Measurements from ENCODE around the gene FAM90A26.
"Not testable (repeated sequence)": the region's sequence is repeated elsewhere in the genome, so short reads cannot be mapped to it uniquely, and the experiment has no call there.

The FAM90A26 gene

GRCh38 chr4:9165990-9166389, 4.2 kb upstream of the FAM90A26 start:
- not testable (repeated sequence) for DNase-seq

- not testable (repeated sequence) for DNase-seq
Observed at GRCh38 chr4:9210357-9210756, 40.1 kb downstream of the FAM90A26 start, which contains the start of gene USP17L10. TSS of gene USP17L10 (plus strand) at chr4:9210657. CDS start at chr4:9210657, 0 bp downstream.

DNA sequence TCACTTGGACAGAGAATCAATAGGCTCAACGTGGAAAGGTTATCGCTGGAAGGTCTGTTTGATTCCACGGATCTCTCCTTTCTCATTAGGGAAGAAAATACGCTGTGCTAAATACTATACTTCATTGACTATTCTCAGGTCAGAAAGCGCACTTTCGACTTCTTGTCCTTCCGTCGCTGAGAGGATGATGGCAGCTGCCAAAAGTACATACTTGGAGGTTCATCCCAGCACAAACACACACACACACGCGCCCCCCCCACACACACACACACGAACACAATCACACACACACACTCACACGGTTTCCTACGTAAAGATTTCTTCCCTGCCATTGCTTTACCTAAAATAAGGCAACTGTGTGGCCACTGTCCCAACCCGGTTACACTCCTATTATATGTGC, 44.5 kb downstream of the FAM90A26 start:
- DNase-seq = not testable (repeated sequence)

DNA sequence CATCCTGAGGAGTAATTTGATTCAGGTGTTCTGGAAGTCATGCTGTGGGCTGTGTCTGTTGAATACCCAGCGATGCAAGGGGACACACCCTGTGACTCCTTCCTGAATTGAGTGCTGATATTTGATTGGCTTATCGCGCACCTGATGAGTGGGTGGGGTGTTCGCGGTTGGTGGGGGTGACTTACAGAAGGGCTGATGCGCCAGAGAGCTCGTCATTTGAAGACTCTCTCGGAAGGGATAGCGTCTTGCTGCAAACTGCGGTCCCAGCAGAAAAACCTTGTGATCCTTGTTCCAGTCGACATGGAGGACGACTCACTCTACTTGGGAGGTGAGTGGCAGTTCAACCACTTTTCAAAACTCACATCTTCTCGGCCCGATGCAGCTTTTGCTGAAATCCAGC, 44.9 kb downstream of the FAM90A26 start, which contains the start of gene USP17L11:
USP17L11 (plus strand) TSS at position 301 of the 400 bp plus-strand sequence; CDS start at position 301, 0 bp downstream.
- DNase-seq = not testable (repeated sequence)

DNA sequence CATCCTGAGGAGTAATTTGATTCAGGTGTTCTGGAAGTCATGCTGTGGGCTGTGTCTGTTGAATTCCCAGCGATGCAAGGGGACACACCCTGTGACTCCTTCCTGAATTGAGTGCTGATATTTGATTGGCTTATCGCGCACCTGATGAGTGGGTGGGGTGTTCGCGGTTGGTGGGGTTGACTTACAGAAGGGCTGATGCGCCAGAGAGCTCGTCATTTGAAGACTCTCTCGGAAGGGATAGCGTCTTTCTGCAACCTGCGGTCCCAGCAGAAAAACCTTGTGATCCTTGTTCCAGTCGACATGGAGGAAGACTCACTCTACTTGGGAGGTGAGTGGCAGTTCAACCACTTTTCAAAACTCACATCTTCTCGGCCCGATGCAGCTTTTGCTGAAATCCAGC, 49.6 kb downstream of the FAM90A26 start, which contains the start of gene USP17L12:
USP17L12 (plus strand) TSS at position 301 of the 400 bp plus-strand sequence; CDS start at position 301, 0 bp downstream.
- not testable (repeated sequence) for DNase-seq

GRCh38 chr4:9224596-9224995, 54.4 kb downstream of the FAM90A26 start, which contains the start of gene USP17L13:
TSS of gene USP17L13 (plus strand) at chr4:9224896. CDS start at chr4:9224896, 0 bp downstream.
- not testable (repeated sequence) for DNase-seq

Data from T1000 (cell line).